A673 (cell line): ENCODE data around the gene NTRK3.

Experiments
- CTCF ChIP-seq: fragments of 300-800, 200-600 bp; sonication (generic); conservative IDR thresholded peaks from 2 replicates; pipeline ENCODE4 v1.5.1; 2017; ENCODE audit warnings: low read depth, mild to moderate bottlenecking, antibody characterized with exemption, low read length, moderate library complexity, mixed read lengths
- EZH2 ChIP-seq: fragments of 200-600 bp; sonication (generic); IDR thresholded peaks from 2 replicates; pipeline ENCODE4 v1.6.1; 2017; ENCODE audit warnings: borderline replicate concordance, low read depth, mild to moderate bottlenecking, mixed read lengths, antibody characterized with exemption, low read length; ENCODE audit not compliant: poor library complexity, severe bottlenecking

DNA sequence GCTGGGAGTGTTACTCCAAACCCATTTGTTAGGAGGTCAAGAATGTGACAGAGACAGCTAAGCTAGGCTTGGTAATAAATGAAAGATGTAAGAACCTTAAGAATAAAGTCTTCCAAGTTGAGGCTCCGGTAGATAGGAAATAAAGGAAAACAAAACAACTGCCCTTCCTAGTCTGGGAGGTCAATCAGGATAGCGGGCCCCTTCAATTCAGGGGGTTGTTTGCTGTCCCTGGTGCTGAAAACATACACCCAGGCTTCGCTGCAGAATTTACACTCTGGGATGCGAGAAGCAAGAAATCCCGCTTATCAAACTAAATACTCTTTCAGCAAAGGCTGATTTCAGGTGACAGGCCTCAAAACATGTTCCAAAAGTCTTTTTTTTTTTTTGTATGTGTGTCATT, 393.4 kb downstream of the NTRK3 start:
- TF ChIP-seq CTCF = no peak
- TF ChIP-seq EZH2 = no peak
